Tibial nerve (tissue), 4 donors: Measurements from ENCODE around the gene STARD3. TPM values are rescaled to one million over a fixed set of nuclear protein-coding genes. Genes with fewer than 3 reads are reported as not detected.

Source experiments
- DNase-seq, 2 donors: peaks; one replicate each; pipeline ENCODE4 v3.0.0-alpha.2; 2019; ENCODE audit warnings: low spot score in 2 of 2
- H3K27ac ChIP-seq, 4 donors: fragments of 200-600 bp; sonication (generic) in 3 of 4; one replicate each; pipeline ENCODE4 v1.5.1; 2017 to 2019; ENCODE audit warnings: mild to moderate bottlenecking in 1 of 4
- H3K27me3 ChIP-seq, 2 donors: fragments of 200-600 bp; sonication (generic) in 1 of 2; one replicate each; pipeline versions ENCODE4 v1.5.1 to v1.6.0; 2017 to 2019
- H3K36me3 ChIP-seq, 3 donors: fragments of 200-600 bp; sonication (generic); one replicate each; pipeline ENCODE4 v1.5.1; 2018 to 2019
- H3K4me1 ChIP-seq, 4 donors: fragments of 200-600 bp; sonication (generic) in 3 of 4; one replicate each; pipeline ENCODE4 v1.5.1; 2017 to 2019
- H3K4me3 ChIP-seq, 4 donors: fragments of 200-600 bp; sonication (generic) in 3 of 4; one replicate each; pipeline ENCODE4 v1.5.1; 2017 to 2019; ENCODE audit warnings: mild to moderate bottlenecking in 1 of 4, moderate library complexity in 1 of 4
- H3K9me3 ChIP-seq, 4 donors: fragments of 200-600 bp; sonication (generic) in 3 of 4; one replicate each; pipeline ENCODE4 v1.5.1; 2017 to 2019
- CTCF ChIP-seq, 5 experiments: fragments of 200-600 bp in 3 of 5; fragments of 450-650 bp in 2 of 5; sonication (generic) in 3 of 5; IDR thresholded peaks; one replicate each; pipeline ENCODE4 v1.5.1; 2016 to 2019; ENCODE audit warnings: antibody characterized with exemption in 5 of 5, mild to moderate bottlenecking in 3 of 5, moderate library complexity in 2 of 5
- EP300 ChIP-seq, 2 donors: sonication (generic); formaldehyde crosslinking; IDR thresholded peaks; one replicate each; pipeline ENCODE4 v1.6.1; 2017; ENCODE audit warnings: antibody characterized with exemption in 2 of 2, mild to moderate bottlenecking in 1 of 2
- POLR2A ChIP-seq, 2 donors: fragments of 450-650 bp; IDR thresholded peaks; one replicate each; pipeline ENCODE4 v1.6.1; 2017; ENCODE audit warnings: antibody characterized with exemption in 2 of 2, mild to moderate bottlenecking in 2 of 2, moderate library complexity in 2 of 2
- WGBS, 2 donors: methylation state at CpG; one replicate each; pipeline ENCODE4 v1.1.5; 2018; 5-methylcytosine and 5-hydroxymethylcytosine counted together
- total RNA-seq, 4 donors: library from RNA; depleted of rRNA; stranded (reverse); fragments of >200 nt; gene quantifications; one replicate each; pipeline ENCODE4 v1.1.0, GENCODE V29; 2016

Gene STARD3
- total RNA-seq, 4 donors from 2014 or later = 85.3 to 170 (median 108) TPM

DNA sequence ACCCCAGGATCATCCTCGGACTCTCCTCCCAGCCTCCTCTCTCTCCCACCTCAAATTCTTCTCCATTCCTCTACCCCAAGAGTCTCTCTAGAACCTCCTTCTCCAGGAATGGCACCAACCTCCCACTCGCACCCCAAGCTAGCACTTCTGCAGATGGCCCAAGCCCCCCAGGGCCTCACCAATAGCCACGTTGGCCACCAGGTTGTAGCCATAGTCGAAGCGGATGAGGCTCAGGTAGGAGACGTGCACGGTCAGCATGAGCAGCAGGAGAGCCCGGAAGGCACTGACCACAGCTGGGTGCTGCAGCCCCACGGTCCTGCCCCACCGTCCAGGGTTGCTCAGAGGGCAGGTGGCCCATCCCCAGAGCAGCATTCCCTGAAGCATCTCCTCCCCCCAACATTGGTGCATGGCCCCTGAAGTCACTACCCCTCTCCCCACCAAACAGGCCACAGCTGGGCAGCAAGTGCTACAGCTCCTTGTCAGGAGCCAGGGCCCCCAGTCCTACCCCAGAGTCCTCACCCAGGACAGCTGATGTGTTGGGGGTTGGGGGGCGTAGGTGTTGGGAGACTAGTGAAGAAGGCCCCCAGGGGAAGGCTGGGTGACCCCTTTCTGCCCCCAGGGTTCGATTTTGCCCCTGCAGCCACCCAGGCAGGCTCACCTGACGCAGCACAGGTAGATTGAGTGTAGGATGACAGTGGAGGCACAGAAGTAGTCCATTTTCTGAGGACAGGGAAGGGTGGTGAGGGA lies 36.6 kb downstream of the STARD3 start:
- peaks cover 0 to 51% (median 26%) of the 10 kb centered on the region in 4 donors for H3K4me1 ChIP-seq

GRCh38 chr17:39674179-39674578 lies 37.2 kb downstream of the STARD3 start:
- Histone ChIP-seq H3K4me1 (peaks cover 0 to 45% (median 26%) of the 10 kb centered on the region in 4 donors), H3K4me3 (no peak overlapping the region), H3K27ac (peak overlapping the region in 1 of 4 donors; percentile 78), H3K9me3 (no peaks in the 10 kb centered on the region), H3K27me3 (peaks cover 0 to 24% of the 10 kb centered on the region in 2 donors), H3K36me3 (no peaks in the 10 kb centered on the region)
- DNase-seq = no peak
- WGBS, 2 donors = 82 to 85% methylated on average over 5 of the region's 5 CpGs
- TF ChIP-seq EP300 (IDR thresholded peaks at IDR 0.05) = no peak
- no peak for TF ChIP-seq POLR2A (IDR thresholded peaks at IDR 0.05)
- no peak for TF ChIP-seq CTCF (IDR thresholded peaks at IDR 0.05)

More for the DNA sequence above, 36.6 kb downstream of the STARD3 start:
- Histone ChIP-seq H3K9me3 (no peaks in the 10 kb centered on the region), H3K27ac (no peak overlapping the region), H3K36me3 (no peaks in the 10 kb centered on the region), H3K27me3 (peaks cover 0 to 31% of the 10 kb centered on the region in 2 donors), H3K4me3 (no peak overlapping the region)
- no peak for TF ChIP-seq EP300 (IDR thresholded peaks at IDR 0.05)
- no peak for TF ChIP-seq CTCF (IDR thresholded peaks at IDR 0.05)
- TF ChIP-seq POLR2A (IDR thresholded peaks at IDR 0.05) = no peak
- 80 to 81% methylated on average over 11 to 13 of the region's 13 CpGs for WGBS, 2 donors
- DNase-seq = no peak

DNA sequence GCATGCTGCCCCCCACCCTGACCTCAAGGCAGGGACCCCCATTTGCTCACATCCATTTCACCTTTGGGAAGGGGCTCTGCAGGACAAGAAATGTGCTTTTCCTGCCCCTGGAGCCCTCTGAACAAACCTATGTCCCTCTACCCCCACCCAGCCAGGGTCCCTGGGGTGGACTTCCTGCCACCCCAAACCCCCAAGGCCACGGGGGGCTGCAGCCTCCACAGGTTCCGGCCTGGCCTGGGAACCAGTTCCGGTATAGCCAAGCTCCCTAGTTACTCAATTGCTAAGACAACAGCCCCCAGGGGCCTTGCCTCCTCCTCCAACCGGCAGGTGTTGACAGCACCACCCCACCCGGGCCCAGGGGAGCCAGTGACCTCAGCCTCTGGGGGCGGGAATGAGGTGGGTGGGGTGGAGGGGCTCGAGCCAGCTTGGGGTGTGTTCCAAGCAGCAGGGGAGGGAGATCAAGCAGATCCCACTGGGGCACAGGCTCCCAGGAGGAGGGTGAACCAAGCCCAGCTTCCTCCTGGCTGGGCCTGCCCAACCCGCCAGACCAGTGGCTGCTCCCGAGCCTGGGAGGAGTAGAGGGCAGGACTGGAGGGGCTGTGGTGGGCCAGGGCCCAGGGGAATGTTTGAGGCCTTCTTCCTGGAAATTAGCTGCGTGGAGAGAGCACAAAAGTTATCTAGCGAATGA lies 37.9 kb downstream of the STARD3 start:
- Histone ChIP-seq H3K27ac (peak overlapping the region in 3 of 4 donors; percentile 52 to 78 (median 67)), H3K4me3 (no peak overlapping the region), H3K4me1 (peaks cover 0 to 47% (median 27%) of the 10 kb centered on the region in 4 donors), H3K36me3 (peaks cover 0 to 3% (median 0%) of the 10 kb centered on the region in 3 donors), H3K9me3 (no peaks in the 10 kb centered on the region), H3K27me3 (peaks cover 0 to 17% of the 10 kb centered on the region in 2 donors)
- TF ChIP-seq CTCF (IDR thresholded peaks at IDR 0.05) = no peak
- TF ChIP-seq POLR2A (IDR thresholded peaks at IDR 0.05) = no peak
- TF ChIP-seq EP300 (IDR thresholded peaks at IDR 0.05) = no peak
- DNase-seq = no peak
- 39 to 55% methylated on average over 7 of the region's 11 CpGs for WGBS, 2 donors

GRCh38 chr17:39675390-39676082 lies 38.6 kb downstream of the STARD3 start:
- Histone ChIP-seq H3K27me3 (peaks cover 0 to 11% of the 10 kb centered on the region in 2 donors), H3K27ac (peak overlapping the region in 3 of 4 donors; percentile 52 to 78 (median 67)), H3K36me3 (peaks cover 0 to 10% (median 0%) of the 10 kb centered on the region in 3 donors), H3K4me3 (no peak overlapping the region), H3K9me3 (no peaks in the 10 kb centered on the region), H3K4me1 (peaks cover 0 to 47% (median 27%) of the 10 kb centered on the region in 4 donors)
- no peak for DNase-seq
- WGBS, 2 donors = 69% methylated on average over 10 of the region's 10 CpGs
- TF ChIP-seq POLR2A (IDR thresholded peaks at IDR 0.05) = no peak
- no peak for TF ChIP-seq EP300 (IDR thresholded peaks at IDR 0.05)
- TF ChIP-seq CTCF (IDR thresholded peaks at IDR 0.05) = no peak
